ENCODE results near the gene TCEA3.

TCEA3 gene

GRCh38 chr1:23366598-23366997 is 58.0 kb downstream of the TCEA3 start:
- FAIRE-seq: no peak

GRCh38 chr1:23366146-23366545 is 58.4 kb downstream of the TCEA3 start:
- no peak for FAIRE-seq

DNA sequence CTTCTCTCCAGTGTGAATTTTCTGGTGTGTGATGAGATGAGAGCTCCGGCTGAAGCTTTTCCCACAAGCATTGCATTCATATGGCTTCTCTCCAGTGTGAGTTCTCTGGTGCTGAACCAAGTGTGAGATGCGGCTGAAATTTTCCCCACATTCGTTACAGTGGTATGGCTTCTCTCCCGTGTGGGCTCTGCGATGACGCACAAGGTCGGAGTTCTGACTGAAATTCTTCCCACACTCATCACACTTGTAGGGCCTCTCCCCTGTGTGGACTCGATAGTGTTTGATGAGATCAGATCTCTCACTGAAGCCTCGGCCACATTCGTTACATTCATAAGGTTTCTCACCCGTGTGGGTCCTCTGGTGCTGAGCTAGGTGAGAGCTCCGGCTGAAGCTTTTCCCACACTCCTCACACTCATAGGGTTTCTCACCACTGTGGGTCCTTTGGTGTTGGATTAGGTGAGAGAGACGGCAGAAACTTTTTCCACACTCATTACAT is 62.3 kb downstream of the TCEA3 start:
- FAIRE-seq: no peak

DNA sequence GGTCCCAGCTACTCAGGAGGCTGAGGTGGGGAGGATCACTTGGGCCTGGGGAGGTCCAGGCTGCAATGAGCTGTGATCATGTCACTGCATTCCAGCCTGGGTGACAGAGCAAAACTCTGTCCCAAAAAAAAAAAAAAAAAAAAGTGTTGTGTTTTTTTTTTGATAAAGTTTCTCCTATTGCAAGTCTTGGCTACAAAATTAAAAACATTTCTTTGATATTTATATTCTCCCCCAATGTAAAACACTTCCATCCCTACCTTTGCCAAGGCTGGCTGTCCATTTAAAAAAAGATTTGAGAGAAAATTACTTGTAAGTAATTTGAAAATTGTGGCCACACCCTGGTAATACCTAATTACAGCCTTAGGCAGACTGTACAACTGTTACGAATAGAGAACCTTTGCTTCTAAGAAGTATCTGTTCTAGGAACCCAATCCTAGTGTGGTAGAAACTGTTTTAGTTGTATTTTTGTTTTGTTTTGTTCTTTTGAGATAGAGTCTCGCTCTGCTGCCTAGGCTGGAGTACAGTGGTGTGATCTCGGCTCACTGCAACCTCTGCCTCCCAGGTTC is 66.2 kb downstream of the TCEA3 start:
- FAIRE-seq: no peak

DNA sequence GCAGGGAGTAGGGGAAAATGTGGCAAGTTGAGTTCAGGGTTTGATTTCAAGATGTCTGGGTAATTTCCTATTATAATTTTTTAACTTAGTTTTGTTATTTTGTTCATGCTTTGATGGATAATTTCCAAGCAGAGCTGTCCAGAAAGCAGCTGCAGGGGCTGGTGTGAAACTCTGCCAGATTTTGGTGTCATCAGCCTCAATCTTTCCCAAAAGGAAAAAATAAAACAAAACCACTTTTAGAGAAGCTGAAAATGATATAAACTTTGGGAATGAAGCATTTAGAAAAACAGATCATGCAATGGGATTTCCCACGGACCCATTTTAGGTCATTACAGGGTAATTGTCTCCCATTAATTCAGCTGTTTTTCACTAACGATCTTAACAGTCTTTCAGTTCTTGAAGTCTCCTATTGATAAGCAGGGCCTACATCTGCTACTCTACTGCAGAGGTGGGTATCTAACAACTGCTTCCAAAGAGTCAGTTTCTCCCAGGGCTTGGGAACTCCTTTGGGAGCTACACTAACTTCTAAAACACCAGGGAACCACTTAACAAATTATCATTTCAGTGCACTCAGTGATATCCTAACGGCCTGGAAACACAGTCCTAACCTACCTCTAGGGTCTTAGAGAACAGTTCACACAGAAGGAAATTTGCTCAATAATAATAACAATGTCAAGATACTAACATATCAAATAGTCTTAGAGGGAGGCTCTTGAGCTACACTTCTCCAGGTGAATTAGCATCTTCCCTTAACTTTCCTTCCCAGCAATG is 67.2 kb downstream of the TCEA3 start:
- no peak for FAIRE-seq

DNA sequence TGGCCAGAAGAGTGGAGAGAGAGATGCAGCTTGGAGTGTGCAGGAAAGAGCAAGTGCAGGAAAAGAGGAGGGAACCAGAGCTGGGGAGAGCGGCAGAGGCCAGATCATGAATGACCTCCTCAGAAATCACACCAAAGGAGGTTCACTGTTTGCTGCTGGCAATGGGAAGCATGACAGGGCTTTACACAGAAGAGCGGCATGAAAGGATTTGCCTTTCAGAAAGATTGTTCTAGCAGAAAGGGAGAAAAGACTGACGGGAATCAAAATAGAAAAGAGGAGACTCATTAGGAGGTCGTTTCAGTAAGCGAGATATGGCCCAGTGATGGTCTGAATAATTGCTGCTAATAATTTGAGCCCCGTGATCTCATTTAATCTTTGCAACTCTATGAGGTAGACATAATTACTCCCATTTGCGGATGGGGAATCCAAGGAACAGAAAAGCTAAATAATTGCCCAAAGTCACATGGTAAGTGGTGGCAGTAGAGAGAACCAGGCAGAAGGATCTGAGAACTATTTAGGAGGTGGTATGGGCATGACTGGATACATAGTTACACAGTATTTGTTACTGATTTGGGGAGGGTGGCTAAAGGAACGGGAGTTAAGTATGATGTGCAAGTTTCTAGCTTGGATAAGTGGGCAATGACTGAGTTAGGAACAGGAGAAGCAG is 67.9 kb downstream of the TCEA3 start:
- FAIRE-seq: no peak

DNA sequence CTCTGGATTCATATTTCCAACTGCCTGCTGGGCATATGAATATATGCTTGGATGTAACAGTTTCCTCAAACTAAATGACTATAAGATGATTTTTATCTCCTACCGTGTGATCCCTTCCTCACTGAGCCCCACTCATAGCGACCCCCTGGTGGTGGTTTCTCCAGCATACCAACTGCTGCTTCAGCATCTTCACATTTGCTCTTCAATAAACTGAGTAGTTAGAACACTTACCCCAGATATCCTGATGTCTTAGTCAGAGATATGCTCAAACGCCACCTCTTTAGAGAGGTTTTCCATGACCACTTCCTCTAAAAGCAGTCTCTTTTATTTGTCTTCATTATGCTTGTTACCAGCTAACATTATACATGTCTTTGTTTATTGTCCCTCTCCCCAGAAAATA is 70.3 kb downstream of the TCEA3 start:
- no peak for FAIRE-seq

GRCh38 chr1:23352096-23352695 is 72.4 kb downstream of the TCEA3 start:
- FAIRE-seq: no peak

DNA sequence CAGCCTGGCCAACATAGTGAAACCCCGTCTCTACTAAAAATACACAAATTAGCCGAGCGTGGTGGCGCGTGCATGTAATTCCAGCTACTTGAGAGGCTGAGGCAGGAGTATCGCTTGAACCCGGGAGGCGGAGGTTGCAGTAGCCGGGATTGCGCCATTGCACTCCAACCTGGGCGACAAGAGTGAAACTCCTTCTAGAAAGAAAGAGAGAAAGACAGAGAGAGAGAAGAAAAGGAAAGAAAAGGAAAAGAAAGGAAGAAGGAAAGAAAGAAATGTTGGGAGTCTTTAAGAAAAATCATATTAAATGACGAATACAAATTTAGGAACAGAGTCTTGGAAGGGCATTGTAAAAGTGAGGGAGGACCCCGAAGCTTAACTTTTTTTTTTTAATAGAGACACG is 78.6 kb downstream of the TCEA3 start:
- no peak for FAIRE-seq

DNA sequence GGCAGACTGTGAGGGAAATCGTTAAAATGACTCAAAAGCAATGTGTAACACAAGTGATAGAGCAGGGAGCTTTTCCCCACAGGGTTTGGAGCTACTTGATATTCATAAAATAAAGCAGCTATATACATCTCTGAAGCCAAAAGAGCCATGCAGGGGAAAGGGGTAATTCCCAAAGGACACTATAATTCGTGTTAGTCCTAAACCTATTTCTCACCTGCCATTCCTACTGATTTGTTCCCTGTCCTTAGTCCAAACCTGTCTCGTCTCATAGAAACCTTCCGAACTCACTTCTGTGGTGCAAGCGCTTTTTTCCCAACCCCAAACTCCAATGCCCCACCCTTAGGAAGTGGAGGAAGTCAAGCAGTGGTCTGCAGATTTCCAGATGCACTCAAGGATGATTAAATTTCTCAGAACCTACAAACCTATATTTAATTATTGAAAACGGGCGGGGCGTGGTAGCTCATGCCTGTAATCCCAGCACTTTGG is 79.5 kb downstream of the TCEA3 start:
- FAIRE-seq: no peak

DNA sequence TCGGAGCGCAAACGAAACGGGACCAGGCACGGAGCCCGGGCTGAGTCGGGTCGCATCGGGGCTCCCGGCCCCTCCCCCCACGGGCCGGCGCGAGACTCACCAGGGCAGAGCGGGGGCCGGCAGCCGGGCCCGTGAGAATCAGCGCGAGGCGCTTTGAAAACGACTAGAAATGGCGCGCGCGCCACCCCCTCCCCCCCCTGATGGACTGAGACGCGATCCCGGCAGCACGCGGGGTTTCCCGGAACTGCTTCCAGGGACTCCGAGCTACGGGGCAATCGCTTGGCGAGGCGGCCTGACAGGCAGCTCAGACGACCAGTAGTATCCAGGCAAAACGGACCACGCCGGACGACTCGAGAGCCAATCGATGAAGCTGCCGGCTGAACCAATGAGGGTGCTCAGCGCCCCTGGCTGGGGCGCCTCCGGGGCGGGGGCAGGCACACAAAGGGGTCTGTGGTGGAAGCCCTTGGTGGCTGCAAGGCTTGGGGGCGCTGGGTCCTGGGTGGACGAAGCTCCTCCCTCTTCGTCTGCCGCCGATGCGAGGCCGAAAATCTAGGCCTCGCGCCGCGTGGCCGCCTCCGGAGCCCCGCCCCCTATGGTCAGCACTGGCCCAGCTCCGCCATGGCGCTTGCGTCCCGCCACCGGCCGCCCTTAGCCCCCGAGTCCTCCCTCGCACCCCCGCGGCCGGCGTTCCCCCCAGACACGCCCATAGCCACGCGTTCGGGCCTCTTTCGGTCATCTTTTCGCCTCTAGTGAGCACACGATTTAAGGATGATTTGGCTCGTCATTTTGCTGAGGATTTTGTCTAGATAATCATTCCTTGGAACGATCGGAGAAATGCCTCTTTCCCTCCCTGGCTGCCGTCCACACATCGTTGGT is 80.2 kb downstream of the TCEA3 start, which contains the start of gene HNRNPR:
Gene HNRNPR, minus strand, starts transcription at position 174 of the 876 bp plus-strand sequence. CDS start 3,276 bp downstream, outside the sequence.
- FAIRE-seq: no peak

DNA sequence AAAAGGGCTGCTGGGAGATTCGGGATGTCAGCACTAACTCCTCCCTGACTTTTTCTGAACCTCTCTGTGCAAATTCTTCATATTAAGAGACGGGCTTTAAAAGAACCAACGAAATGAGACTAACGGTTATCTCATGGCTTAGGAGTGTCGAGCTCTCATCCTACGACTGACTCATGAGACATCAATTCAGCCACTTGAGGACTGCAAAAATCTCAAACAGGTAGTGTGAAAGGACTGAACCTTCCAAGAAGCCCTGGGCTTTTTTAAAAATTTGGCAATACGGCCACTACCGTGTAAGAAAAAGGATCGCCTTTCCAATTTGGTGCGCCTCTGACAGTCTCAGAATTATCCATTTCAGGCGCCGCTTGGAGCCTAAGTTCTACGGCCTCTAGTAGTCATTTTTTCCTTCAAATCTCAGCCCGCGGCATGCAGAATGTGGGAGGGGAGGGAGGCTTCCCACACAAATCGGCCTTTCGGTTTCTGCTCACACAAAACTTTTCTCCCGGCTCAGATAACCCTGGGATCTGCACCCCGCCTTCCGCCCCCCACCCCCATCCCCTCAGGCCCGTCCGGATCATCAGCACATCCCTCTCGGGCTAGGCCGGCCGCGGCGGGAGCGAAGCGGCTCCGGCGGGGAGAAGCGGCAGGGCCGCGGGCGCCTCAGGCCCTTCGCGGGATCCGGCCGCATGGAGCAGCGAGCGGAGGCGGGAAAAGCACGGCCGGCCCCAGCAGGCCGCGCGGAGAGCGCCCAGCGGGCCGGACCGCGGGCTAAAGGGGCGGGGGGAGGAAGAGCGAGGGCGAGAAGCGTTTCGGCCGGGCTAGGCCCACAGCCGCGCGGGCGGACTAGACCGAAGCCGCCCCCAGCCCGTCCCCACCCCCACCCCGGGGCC is 81.1 kb downstream of the TCEA3 start:
- no peak for FAIRE-seq

DNA sequence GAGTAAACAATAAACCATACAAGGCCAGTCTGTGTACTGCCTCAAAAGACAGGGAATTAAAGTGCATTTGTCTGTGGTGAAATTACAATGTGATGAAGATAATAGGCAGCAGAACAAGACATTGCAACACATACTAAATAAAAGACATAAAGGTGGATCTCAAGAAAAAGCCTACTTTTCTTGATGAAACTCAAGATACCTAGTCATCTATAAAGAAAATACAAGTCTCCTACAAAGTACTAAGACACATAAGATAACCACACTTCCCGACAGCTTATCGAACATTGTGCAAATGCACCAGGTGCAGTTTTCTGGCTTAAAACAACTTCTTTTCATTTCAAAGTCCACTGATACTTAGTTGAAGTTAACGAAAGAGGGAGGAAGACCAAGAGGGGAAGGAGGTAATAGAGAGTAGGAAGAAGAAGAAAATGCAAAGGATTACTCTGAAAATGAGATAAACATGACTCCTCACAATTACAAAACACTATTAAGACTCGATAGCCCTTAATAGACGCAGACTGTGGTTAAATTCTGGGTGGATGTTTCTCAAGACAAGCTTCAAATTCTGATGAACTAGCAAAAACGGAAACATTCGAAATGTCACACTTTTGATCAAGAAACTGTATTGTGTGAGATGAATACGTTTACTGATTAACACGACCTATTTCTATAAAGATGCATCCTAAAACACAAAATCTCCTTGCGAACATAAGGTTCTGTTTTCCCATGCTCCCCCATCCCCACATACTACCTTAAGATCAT is 82.4 kb downstream of the TCEA3 start:
- FAIRE-seq: no peak

DNA sequence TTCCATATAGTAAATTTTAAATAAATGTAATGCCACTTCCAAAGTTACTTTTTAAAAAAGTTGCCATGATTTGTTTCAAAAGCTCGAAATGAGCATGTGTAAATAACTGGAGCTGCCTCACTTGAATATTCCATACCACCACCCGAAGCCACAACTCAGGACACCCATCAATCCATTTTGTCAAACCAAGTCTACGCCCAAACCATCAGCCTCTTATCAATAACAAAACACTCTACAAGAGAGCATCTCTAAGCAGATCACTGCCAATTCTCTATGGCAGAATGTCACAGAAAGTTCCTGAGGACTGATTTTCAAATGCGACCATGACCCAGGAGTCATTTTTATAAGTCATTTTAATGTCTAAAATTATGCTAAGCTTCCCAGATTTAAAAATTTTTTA is 84.9 kb downstream of the TCEA3 start:
- FAIRE-seq: no peak

- no peak for FAIRE-seq
These were observed 86.7 kb downstream of the TCEA3 start for GRCh38 chr1:23337869-23338268.

- no peak for FAIRE-seq
These were observed 92.8 kb downstream of the TCEA3 start for GRCh38 chr1:23331713-23332112.
